A549 (cell line): ENCODE data around the gene KCTD4. TPM values are rescaled to one million over a fixed set of nuclear protein-coding genes. Genes with fewer than 3 reads are reported as not detected.

Experiments
- ATAC-seq, 2 experiments: fragments of 200-7000 bp in 1 of 2; fragments of >200 bp in 1 of 2; cut with Nextera tagmentation in 1 of 2; cut with Tn5 transposase in 1 of 2; 3 replicates each; pipeline versions ENCODE4 v1.8.0 to v1.9.1; 2018 to 2020; ENCODE audit warnings: mild to moderate bottlenecking in 1 of 2, moderate library complexity in 1 of 2
- CTCF ChIA-PET: fragments of 300-600 bp; sonication (Branson Sonifier 250); formaldehyde crosslinking; extraction: SDS; loops from one replicate; lab custom pipeline; 2021; ENCODE audit warnings: antibody characterized with exemption, inconsistent platforms; lab: Yijun Ruan, JAX
- POLR2A ChIA-PET: fragments of 350-600 bp; formaldehyde crosslinking; extraction: SDS; loops from one replicate; lab custom pipeline; 2021; ENCODE audit warnings: antibody characterized with exemption, inconsistent platforms; lab: Yijun Ruan, JAX
- DNase-seq, 2 experiments: peaks; one replicate each; pipeline versions ENCODE4 v3.0.0 to v3.0.0-alpha.2; 2011 to 2016; ENCODE audit warnings: low read depth in 1 of 2, low spot score in 1 of 2
- FAIRE-seq: peaks from 2 replicates; lab custom pipeline; 2011; peaks lifted over from hg19 to GRCh38; lab: Jason Lieb, UNC
- H3K27ac ChIP-seq, 2 experiments: fragments of >200 bp; sonication (Bioruptor Twin); formaldehyde crosslinking; 3 replicates each; pipeline ENCODE4 v1.5.1; 2016 to 2017
- H3K4me1 ChIP-seq: fragments of >200 bp; sonication (Bioruptor Twin); formaldehyde crosslinking; 3 replicates; pipeline ENCODE4 v1.6.1; 2016
- H3K4me2 ChIP-seq: fragments of >200 bp; sonication (Bioruptor Twin); formaldehyde crosslinking; 3 replicates; pipeline ENCODE4 v1.6.1; 2016
- H3K4me3 ChIP-seq: fragments of >200 bp; sonication (Bioruptor Twin); formaldehyde crosslinking; 3 replicates; pipeline ENCODE4 v1.5.1; 2016
- H3K9me3 ChIP-seq: fragments of >200 bp; sonication (Bioruptor Twin); formaldehyde crosslinking; 3 replicates; pipeline ENCODE4 v1.6.1; 2016
- BHLHE40 ChIP-seq: IDR thresholded peaks from 2 replicates; pipeline ENCODE4 v1.6.1; 2012; ENCODE audit warnings: low read depth, low read length, inconsistent platforms
- CBX8 ChIP-seq: fragments of 200-600 bp; sonication (generic); IDR thresholded peaks from 2 replicates; pipeline ENCODE4 v1.6.1; 2016
- CEBPB ChIP-seq, 2 experiments: fragments of >200 bp in 1 of 2; sonication (Bioruptor Twin) in 1 of 2; formaldehyde crosslinking in 1 of 2; IDR thresholded peaks; 2 replicates each; pipeline ENCODE4 v1.6.1; 2012 to 2016
- CHD2 ChIP-seq: fragments of 150-350 bp; IDR thresholded peaks from 2 replicates; pipeline ENCODE4 v1.6.1; 2014; ENCODE audit warnings: low read length; ENCODE audit not compliant: partially characterized antibody
- E2F6 ChIP-seq: IDR thresholded peaks from 2 replicates; pipeline ENCODE4 v1.6.1; 2012; ENCODE audit warnings: low read depth, borderline replicate concordance
- EHMT2 ChIP-seq: fragments of 200-600 bp; sonication (generic); IDR thresholded peaks from 2 replicates; pipeline ENCODE4 v1.6.1; 2016; ENCODE audit warnings: antibody characterized with exemption, low read depth, mild to moderate bottlenecking, moderate library complexity
- FOSB ChIP-seq: fragments of 250-450 bp; sonication (Bioruptor Pico); IDR thresholded peaks from 2 replicates; pipeline ENCODE4 v1.5.0; 2020; ENCODE audit warnings: mild to moderate bottlenecking, moderate library complexity
- FOSL2 ChIP-seq, 2 experiments: fragments of 450-650 bp in 1 of 2; fragments of >200 bp in 1 of 2; sonication (Bioruptor Twin) in 1 of 2; formaldehyde crosslinking; IDR thresholded peaks; 2 replicates each; pipeline versions ENCODE4 v1.5.0 to v1.6.1; 2016 to 2020; ENCODE audit warnings: mild to moderate bottlenecking in 1 of 2, moderate library complexity in 1 of 2
- FOXS1 ChIP-seq: fragments of 250-450 bp; sonication (Bioruptor Pico); IDR thresholded peaks from 2 replicates; pipeline ENCODE4 v1.5.0; 2020; ENCODE audit warnings: mild to moderate bottlenecking, moderate library complexity
- GATA3 ChIP-seq: IDR thresholded peaks from 2 replicates; pipeline ENCODE4 v1.6.1; 2012; ENCODE audit warnings: borderline replicate concordance
- HDAC2 ChIP-seq: fragments of 200-600 bp; sonication (generic); IDR thresholded peaks from 2 replicates; pipeline ENCODE4 v1.6.1; 2016
- HEYL ChIP-seq: fragments of 250-450 bp; sonication (Bioruptor Pico); IDR thresholded peaks from 2 replicates; pipeline ENCODE4 v1.8.0; 2021; ENCODE audit warnings: mild to moderate bottlenecking, moderate library complexity
- JUN ChIP-seq, 2 experiments: fragments of >200 bp; sonication (Bioruptor Twin); formaldehyde crosslinking; IDR thresholded peaks; 2 replicates in 1 of 2; 3 replicates in 1 of 2; pipeline ENCODE4 v1.6.1; 2016 to 2017
- KDM1A ChIP-seq: fragments of 200-600 bp; sonication (generic); IDR thresholded peaks from 2 replicates; pipeline ENCODE4 v1.6.1; 2016; ENCODE audit warnings: low read depth, mild to moderate bottlenecking
- POLR2A ChIP-seq: IDR thresholded peaks from 2 replicates; pipeline ENCODE4 v1.6.1; 2012; ENCODE audit warnings: mild to moderate bottlenecking, low read length
- RCOR1 ChIP-seq: fragments of 150-350 bp; IDR thresholded peaks from 2 replicates; pipeline ENCODE4 v1.6.1; 2014; ENCODE audit warnings: antibody characterized with exemption, low read length, low read depth
- RFX5 ChIP-seq: fragments of 450-650 bp; IDR thresholded peaks from 2 replicates; pipeline ENCODE4 v1.7.1; 2014; ENCODE audit warnings: antibody characterized with exemption, mild to moderate bottlenecking, moderate library complexity
- SMC3 ChIP-seq: fragments of >200 bp; sonication (Bioruptor Twin); formaldehyde crosslinking; IDR thresholded peaks from 3 replicates; pipeline ENCODE4 v1.6.1; 2018; ENCODE audit warnings: inconsistent platforms
- SREBF2 ChIP-seq: fragments of 450-650 bp; IDR thresholded peaks from 2 replicates; pipeline ENCODE4 v1.6.1; 2014; ENCODE audit warnings: mild to moderate bottlenecking, moderate library complexity
- TFCP2L1 ChIP-seq: fragments of 250-450 bp; sonication (Bioruptor Pico); IDR thresholded peaks from 2 replicates; pipeline ENCODE4 v1.5.0; 2021; ENCODE audit warnings: mild to moderate bottlenecking
- TP53 ChIP-seq: fragments of 250-450 bp; sonication (Bioruptor Pico); IDR thresholded peaks from 2 replicates; pipeline ENCODE4 v1.5.0; 2021; ENCODE audit warnings: mild to moderate bottlenecking, moderate library complexity
- WGBS: methylation state at CpG from one replicate; pipeline ENCODE4 v1.1.6; 2017; ENCODE audit errors: missing lambda C conversion rate; 5-methylcytosine and 5-hydroxymethylcytosine counted together
- polyA plus RNA-seq, 4 experiments: library from polyadenylated mRNA; depleted of rRNA in 3 of 4; stranded (reverse); fragments of >200 nt; fragmentation: RNase III in 1 of 4; extraction: RNeasy Plus Mini Kit Qiagen cat#74134 plus additional on column Dnase treatment in 1 of 4; gene quantifications; 2 replicates in 3 of 4; 3 replicates in 1 of 4; pipeline ENCODE4 v1.2.3, GENCODE V29; 2011 to 2017
- TF ChIP-seq, protein P1 (sequence below): fragments of >200 bp; sonication (Bioruptor Twin); formaldehyde crosslinking; IDR thresholded peaks from 3 replicates; pipeline ENCODE4 v1.5.1; 2016
- TF ChIP-seq, protein P2 (sequence below): IDR thresholded peaks from 2 replicates; pipeline ENCODE4 v1.6.1; 2012

KCTD4 gene
- polyA plus RNA-seq, 2 of the 4 experiments (the other 2 are of a cell fraction): not detected

- FAIRE-seq: no peak
Measured at GRCh38 chr13:45216193-45216592, 15.3 kb upstream of the KCTD4 start.

GRCh38 chr13:45215392-45216077 lies 14.7 kb upstream of the KCTD4 start:
- CTCF ChIA-PET: no interaction called here
- 89% methylated on average over 8 of the region's 9 CpGs for WGBS
- TF ChIP-seq GATA3: no peak
- TF ChIP-seq JUN (IDR thresholded peaks at IDR 0.05): no peak
- TF ChIP-seq E2F6: no peak
- TF ChIP-seq, protein P1, sequence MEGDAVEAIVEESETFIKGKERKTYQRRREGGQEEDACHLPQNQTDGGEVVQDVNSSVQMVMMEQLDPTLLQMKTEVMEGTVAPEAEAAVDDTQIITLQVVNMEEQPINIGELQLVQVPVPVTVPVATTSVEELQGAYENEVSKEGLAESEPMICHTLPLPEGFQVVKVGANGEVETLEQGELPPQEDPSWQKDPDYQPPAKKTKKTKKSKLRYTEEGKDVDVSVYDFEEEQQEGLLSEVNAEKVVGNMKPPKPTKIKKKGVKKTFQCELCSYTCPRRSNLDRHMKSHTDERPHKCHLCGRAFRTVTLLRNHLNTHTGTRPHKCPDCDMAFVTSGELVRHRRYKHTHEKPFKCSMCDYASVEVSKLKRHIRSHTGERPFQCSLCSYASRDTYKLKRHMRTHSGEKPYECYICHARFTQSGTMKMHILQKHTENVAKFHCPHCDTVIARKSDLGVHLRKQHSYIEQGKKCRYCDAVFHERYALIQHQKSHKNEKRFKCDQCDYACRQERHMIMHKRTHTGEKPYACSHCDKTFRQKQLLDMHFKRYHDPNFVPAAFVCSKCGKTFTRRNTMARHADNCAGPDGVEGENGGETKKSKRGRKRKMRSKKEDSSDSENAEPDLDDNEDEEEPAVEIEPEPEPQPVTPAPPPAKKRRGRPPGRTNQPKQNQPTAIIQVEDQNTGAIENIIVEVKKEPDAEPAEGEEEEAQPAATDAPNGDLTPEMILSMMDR: no peak
- TF ChIP-seq EHMT2: no peak
- no peak for TF ChIP-seq FOSL2 (IDR thresholded peaks at IDR 0.05)
- no peak for TF ChIP-seq FOSL2 (CRISPR knock-in tag; IDR thresholded peaks at IDR 0.05)
- TF ChIP-seq TP53 (CRISPR knock-in tag): no peak
- TF ChIP-seq, protein P2, sequence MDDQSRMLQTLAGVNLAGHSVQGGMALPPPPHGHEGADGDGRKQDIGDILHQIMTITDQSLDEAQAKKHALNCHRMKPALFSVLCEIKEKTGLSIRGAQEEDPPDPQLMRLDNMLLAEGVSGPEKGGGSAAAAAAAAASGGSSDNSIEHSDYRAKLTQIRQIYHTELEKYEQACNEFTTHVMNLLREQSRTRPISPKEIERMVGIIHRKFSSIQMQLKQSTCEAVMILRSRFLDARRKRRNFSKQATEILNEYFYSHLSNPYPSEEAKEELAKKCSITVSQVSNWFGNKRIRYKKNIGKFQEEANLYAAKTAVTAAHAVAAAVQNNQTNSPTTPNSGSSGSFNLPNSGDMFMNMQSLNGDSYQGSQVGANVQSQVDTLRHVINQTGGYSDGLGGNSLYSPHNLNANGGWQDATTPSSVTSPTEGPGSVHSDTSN: no peak
- TF ChIP-seq TFCP2L1: no peak
- TF ChIP-seq CHD2: no peak
- TF ChIP-seq KDM1A: no peak
- TF ChIP-seq FOSB (CRISPR knock-in tag): no peak
- no peak for TF ChIP-seq SREBF2
- TF ChIP-seq HDAC2: no peak
- TF ChIP-seq, all 56 proteins: peak for 0

More at GRCh38 chr13:45216193-45216592, 15.3 kb upstream of the KCTD4 start:
- 81% methylated on average over 4 of the region's 4 CpGs for WGBS
- CTCF ChIA-PET: no interaction called here
- no peak for TF ChIP-seq CBX8
- TF ChIP-seq BHLHE40: no peak
- no peak for TF ChIP-seq HEYL (CRISPR knock-in tag)
- TF ChIP-seq POLR2A: no peak
- TF ChIP-seq FOSL2 (IDR thresholded peaks at IDR 0.05): no peak
- no peak for TF ChIP-seq FOSL2 (CRISPR knock-in tag; IDR thresholded peaks at IDR 0.05)
- TF ChIP-seq RFX5: no peak
- TF ChIP-seq SREBF2: no peak
- TF ChIP-seq CEBPB (IDR thresholded peaks at IDR 0.05): no peak
- TF ChIP-seq SMC3: no peak
- TF ChIP-seq FOXS1: no peak
- no peak for TF ChIP-seq RCOR1
- Histone ChIP-seq H3K4me1 (peaks cover 36% of the 10 kb centered on the region), H3K27ac (0 out of 6 replicates have a peak overlapping the region, but pooled peaks of 1 of the 2 experiments have one; percentile 4), H3K4me3 (no peak overlapping the region), H3K9me3 (no peaks in the 10 kb centered on the region), H3K4me2 (no peak overlapping the region)
- POLR2A ChIA-PET: interaction anchor here (0.7 kb wide), 1 partner anchor 11 kb away, joined by 3 read pairs; no protein-coding TSS in a partner anchor
- ATAC-seq (no peak), DNase-seq (no peak)

More at GRCh38 chr13:45215392-45216077, 14.7 kb upstream of the KCTD4 start:
- H3K4me3 ChIP-seq: no peak overlapping the region
- no peak for DNase-seq
- 0 out of 6 replicates have a peak overlapping the region, but pooled peaks of 1 of the 2 experiments have one; percentile 4 for H3K27ac ChIP-seq
- no peak for FAIRE-seq
- POLR2A ChIA-PET: interaction anchor here (0.7 kb wide), 1 partner anchor 11 kb away, joined by 3 read pairs; no protein-coding TSS in a partner anchor
- no peak overlapping the region for H3K4me2 ChIP-seq
- no peak for ATAC-seq
- H3K9me3 ChIP-seq: no peaks in the 10 kb centered on the region
- H3K4me1 ChIP-seq: peaks cover 33% of the 10 kb centered on the region
